HepG2 (cell line): Measurements from ENCODE around the gene PAX4. TPM values are rescaled to one million over a fixed set of nuclear protein-coding genes. Genes with fewer than 3 reads are reported as not detected.

Source experiments
- FLYWCH1 ChIP-seq: sonication (generic); formaldehyde crosslinking; IDR thresholded peaks from 2 replicates; pipeline ENCODE4 v1.8.1; 2023; ENCODE audit warnings: mild to moderate bottlenecking, missing genetic modification reagents
- FOXJ3 ChIP-seq: sonication (generic); formaldehyde crosslinking; IDR thresholded peaks from 2 replicates; pipeline ENCODE4 v1.4.0; 2020; ENCODE audit warnings: missing genetic modification reagents, mild to moderate bottlenecking, borderline replicate concordance
- PHF20 ChIP-seq: sonication (generic); formaldehyde crosslinking; IDR thresholded peaks from 2 replicates; pipeline ENCODE4 v1.5.0; 2020; ENCODE audit warnings: mild to moderate bottlenecking, missing genetic modification reagents
- ZNF451 ChIP-seq: sonication (generic); formaldehyde crosslinking; IDR thresholded peaks from 2 replicates; pipeline ENCODE4 v1.5.0; 2020; ENCODE audit warnings: mild to moderate bottlenecking, missing genetic modification reagents
- ZNF564 ChIP-seq: sonication (generic); formaldehyde crosslinking; IDR thresholded peaks from 2 replicates; pipeline ENCODE4 v1.8.1; 2023; ENCODE audit warnings: mild to moderate bottlenecking, missing genetic modification reagents
- ZNF614 ChIP-seq: IDR thresholded peaks from 2 replicates; pipeline ENCODE4 v1.6.1; 2018; ENCODE audit warnings: missing biosample characterization, missing genetic modification reagents, inconsistent platforms, borderline replicate concordance
- polyA plus RNA-seq, 8 experiments: library from polyadenylated mRNA; depleted of rRNA in 3 of 8; stranded (reverse) in 7 of 8; unstranded in 1 of 8; fragments of >200 nt; fragmentation: Illumina TruSeq in 4 of 8; extraction: Trizol in 4 of 8; gene quantifications; 2 replicates each; pipeline versions ENCODE4 v1.2.1 to v1.2.3, GENCODE V29; 2011 to 2016; ENCODE audit warnings: low read depth in 4 of 8, missing spikeins in 1 of 8, mixed read lengths in 1 of 8; ENCODE audit not compliant: insufficient read depth in 1 of 8
- total RNA-seq, 5 experiments: library from RNA; depleted of rRNA; stranded (reverse); fragments of >200 nt; fragmentation: Illumina TruSeq; extraction: Trizol; gene quantifications; 2 replicates each; pipeline ENCODE4 v1.2.3, GENCODE V29; 2016; ENCODE audit warnings: low read depth in 1 of 5
- TF ChIP-seq, protein P1 (sequence below): sonication (generic); formaldehyde crosslinking; IDR thresholded peaks from 2 replicates; pipeline ENCODE4 v1.5.0; 2020; ENCODE audit warnings: missing genetic modification reagents
- TF ChIP-seq, protein P2 (sequence below): IDR thresholded peaks from 2 replicates; pipeline ENCODE4 v1.6.1; 2016; ENCODE audit warnings: mild to moderate bottlenecking, missing biosample characterization, missing genetic modification reagents
- TF ChIP-seq, protein P3 (sequence below): sonication (generic); formaldehyde crosslinking; IDR thresholded peaks from 2 replicates; pipeline ENCODE4 v1.4.0; 2020; ENCODE audit warnings: missing genetic modification reagents
- TF ChIP-seq, protein P4 (sequence below): IDR thresholded peaks from 2 replicates; pipeline ENCODE4 v1.6.1; 2016; ENCODE audit warnings: missing compliant biosample characterization, missing genetic modification reagents, borderline replicate concordance
- TF ChIP-seq, protein P5 (sequence below): sonication (generic); formaldehyde crosslinking; IDR thresholded peaks from 2 replicates; pipeline ENCODE4 v1.9.0; 2022; ENCODE audit warnings: low read depth, missing genetic modification reagents
- TF ChIP-seq, protein P6 (sequence below): sonication (generic); formaldehyde crosslinking; conservative IDR thresholded peaks from 2 replicates; pipeline ENCODE4 v1.8.0; 2022; ENCODE audit warnings: missing genetic modification reagents
- TF ChIP-seq, protein P7 (sequence below): sonication (generic); formaldehyde crosslinking; IDR thresholded peaks from 2 replicates; pipeline ENCODE4 v1.4.0; 2020; ENCODE audit warnings: mild to moderate bottlenecking, missing genetic modification reagents
- TF ChIP-seq, protein P8 (sequence below): sonication (generic); formaldehyde crosslinking; IDR thresholded peaks from 2 replicates; pipeline ENCODE4 v1.9.0; 2022; ENCODE audit warnings: missing genetic modification reagents, mild to moderate bottlenecking, borderline replicate concordance

The PAX4 gene
- total and polyA plus RNA-seq, 2 of the 13 experiments (the other 11 are each of a cell fraction or from before 2014, with no cell fraction given), result not detected

DNA sequence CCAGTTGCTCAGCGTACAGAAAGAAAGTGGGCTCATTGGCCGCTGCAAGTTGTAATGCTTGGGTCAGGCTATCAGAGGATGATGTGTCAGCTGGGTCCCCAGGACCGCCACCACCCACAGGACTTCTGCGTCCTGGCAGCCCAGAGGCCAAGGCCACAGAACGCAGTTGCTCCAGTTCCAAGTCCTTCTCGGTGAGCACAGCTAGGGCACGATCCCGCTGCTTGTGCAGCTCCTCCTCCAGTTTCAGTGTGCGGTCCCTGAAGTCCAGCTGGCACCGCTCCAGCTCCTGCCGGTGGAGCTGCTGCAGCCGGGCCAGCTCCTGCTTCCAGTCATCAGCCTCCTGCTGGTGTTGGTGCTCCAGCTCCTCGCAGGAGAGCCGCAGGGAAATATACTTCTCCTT, 35.6 kb downstream of the PAX4 start (continued):
- TF ChIP-seq, protein P1, sequence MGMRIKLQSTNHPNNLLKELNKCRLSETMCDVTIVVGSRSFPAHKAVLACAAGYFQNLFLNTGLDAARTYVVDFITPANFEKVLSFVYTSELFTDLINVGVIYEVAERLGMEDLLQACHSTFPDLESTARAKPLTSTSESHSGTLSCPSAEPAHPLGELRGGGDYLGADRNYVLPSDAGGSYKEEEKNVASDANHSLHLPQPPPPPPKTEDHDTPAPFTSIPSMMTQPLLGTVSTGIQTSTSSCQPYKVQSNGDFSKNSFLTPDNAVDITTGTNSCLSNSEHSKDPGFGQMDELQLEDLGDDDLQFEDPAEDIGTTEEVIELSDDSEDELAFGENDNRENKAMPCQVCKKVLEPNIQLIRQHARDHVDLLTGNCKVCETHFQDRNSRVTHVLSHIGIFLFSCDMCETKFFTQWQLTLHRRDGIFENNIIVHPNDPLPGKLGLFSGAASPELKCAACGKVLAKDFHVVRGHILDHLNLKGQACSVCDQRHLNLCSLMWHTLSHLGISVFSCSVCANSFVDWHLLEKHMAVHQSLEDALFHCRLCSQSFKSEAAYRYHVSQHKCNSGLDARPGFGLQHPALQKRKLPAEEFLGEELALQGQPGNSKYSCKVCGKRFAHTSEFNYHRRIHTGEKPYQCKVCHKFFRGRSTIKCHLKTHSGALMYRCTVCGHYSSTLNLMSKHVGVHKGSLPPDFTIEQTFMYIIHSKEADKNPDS (CRISPR knock-in tag), result 0 out of 2 replicates have a peak, but pooled peaks have one; percentile 19
- TF ChIP-seq FOXJ3 (peak; percentile 27; the same call in 1 of the 2 replicates), PHF20 (CRISPR knock-in tag) (0 out of 2 replicates have a peak, but pooled peaks have one; percentile 27), ZNF564 (peak; percentile 91), ZNF614 (CRISPR knock-in tag) (0 out of 2 replicates have a peak, but pooled peaks have one; percentile 44), ZNF451 (peak; percentile 56; the same call in 1 of the 2 replicates), FLYWCH1 (CRISPR knock-in tag) (no peak)
- TF ChIP-seq, protein P2, sequence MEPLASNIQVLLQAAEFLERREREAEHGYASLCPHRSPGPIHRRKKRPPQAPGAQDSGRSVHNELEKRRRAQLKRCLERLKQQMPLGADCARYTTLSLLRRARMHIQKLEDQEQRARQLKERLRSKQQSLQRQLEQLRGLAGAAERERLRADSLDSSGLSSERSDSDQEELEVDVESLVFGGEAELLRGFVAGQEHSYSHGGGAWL (CRISPR knock-in tag), result 0 out of 2 replicates have a peak, but pooled peaks have one; percentile 31
- TF ChIP-seq, protein P3, sequence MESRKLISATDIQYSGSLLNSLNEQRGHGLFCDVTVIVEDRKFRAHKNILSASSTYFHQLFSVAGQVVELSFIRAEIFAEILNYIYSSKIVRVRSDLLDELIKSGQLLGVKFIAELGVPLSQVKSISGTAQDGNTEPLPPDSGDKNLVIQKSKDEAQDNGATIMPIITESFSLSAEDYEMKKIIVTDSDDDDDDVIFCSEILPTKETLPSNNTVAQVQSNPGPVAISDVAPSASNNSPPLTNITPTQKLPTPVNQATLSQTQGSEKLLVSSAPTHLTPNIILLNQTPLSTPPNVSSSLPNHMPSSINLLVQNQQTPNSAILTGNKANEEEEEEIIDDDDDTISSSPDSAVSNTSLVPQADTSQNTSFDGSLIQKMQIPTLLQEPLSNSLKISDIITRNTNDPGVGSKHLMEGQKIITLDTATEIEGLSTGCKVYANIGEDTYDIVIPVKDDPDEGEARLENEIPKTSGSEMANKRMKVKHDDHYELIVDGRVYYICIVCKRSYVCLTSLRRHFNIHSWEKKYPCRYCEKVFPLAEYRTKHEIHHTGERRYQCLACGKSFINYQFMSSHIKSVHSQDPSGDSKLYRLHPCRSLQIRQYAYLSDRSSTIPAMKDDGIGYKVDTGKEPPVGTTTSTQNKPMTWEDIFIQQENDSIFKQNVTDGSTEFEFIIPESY (CRISPR knock-in tag), result peak; percentile 74
- TF ChIP-seq, protein P4, sequence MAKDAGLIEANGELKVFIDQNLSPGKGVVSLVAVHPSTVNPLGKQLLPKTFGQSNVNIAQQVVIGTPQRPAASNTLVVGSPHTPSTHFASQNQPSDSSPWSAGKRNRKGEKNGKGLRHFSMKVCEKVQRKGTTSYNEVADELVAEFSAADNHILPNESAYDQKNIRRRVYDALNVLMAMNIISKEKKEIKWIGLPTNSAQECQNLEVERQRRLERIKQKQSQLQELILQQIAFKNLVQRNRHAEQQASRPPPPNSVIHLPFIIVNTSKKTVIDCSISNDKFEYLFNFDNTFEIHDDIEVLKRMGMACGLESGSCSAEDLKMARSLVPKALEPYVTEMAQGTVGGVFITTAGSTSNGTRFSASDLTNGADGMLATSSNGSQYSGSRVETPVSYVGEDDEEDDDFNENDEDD (CRISPR knock-in tag), result peak; percentile 22; the same call in 1 of the 2 replicates
- TF ChIP-seq, protein P5, sequence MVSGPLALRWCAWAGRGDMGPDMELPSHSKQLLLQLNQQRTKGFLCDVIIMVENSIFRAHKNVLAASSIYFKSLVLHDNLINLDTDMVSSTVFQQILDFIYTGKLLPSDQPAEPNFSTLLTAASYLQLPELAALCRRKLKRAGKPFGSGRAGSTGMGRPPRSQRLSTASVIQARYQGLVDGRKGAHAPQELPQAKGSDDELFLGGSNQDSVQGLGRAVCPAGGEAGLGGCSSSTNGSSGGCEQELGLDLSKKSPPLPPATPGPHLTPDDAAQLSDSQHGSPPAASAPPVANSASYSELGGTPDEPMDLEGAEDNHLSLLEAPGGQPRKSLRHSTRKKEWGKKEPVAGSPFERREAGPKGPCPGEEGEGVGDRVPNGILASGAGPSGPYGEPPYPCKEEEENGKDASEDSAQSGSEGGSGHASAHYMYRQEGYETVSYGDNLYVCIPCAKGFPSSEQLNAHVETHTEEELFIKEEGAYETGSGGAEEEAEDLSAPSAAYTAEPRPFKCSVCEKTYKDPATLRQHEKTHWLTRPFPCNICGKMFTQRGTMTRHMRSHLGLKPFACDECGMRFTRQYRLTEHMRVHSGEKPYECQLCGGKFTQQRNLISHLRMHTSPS (CRISPR knock-in tag), result peak; percentile 45; the same call in 1 of the 2 replicates
- TF ChIP-seq, protein P6, sequence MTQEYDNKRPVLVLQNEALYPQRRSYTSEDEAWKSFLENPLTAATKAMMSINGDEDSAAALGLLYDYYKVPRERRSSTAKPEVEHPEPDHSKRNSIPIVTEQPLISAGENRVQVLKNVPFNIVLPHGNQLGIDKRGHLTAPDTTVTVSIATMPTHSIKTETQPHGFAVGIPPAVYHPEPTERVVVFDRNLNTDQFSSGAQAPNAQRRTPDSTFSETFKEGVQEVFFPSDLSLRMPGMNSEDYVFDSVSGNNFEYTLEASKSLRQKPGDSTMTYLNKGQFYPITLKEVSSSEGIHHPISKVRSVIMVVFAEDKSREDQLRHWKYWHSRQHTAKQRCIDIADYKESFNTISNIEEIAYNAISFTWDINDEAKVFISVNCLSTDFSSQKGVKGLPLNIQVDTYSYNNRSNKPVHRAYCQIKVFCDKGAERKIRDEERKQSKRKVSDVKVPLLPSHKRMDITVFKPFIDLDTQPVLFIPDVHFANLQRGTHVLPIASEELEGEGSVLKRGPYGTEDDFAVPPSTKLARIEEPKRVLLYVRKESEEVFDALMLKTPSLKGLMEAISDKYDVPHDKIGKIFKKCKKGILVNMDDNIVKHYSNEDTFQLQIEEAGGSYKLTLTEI (CRISPR knock-in tag), result no peak
- TF ChIP-seq, protein P7, sequence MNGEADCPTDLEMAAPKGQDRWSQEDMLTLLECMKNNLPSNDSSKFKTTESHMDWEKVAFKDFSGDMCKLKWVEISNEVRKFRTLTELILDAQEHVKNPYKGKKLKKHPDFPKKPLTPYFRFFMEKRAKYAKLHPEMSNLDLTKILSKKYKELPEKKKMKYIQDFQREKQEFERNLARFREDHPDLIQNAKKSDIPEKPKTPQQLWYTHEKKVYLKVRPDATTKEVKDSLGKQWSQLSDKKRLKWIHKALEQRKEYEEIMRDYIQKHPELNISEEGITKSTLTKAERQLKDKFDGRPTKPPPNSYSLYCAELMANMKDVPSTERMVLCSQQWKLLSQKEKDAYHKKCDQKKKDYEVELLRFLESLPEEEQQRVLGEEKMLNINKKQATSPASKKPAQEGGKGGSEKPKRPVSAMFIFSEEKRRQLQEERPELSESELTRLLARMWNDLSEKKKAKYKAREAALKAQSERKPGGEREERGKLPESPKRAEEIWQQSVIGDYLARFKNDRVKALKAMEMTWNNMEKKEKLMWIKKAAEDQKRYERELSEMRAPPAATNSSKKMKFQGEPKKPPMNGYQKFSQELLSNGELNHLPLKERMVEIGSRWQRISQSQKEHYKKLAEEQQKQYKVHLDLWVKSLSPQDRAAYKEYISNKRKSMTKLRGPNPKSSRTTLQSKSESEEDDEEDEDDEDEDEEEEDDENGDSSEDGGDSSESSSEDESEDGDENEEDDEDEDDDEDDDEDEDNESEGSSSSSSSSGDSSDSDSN (CRISPR knock-in tag), result peak; percentile 76
- TF ChIP-seq, protein P8, sequence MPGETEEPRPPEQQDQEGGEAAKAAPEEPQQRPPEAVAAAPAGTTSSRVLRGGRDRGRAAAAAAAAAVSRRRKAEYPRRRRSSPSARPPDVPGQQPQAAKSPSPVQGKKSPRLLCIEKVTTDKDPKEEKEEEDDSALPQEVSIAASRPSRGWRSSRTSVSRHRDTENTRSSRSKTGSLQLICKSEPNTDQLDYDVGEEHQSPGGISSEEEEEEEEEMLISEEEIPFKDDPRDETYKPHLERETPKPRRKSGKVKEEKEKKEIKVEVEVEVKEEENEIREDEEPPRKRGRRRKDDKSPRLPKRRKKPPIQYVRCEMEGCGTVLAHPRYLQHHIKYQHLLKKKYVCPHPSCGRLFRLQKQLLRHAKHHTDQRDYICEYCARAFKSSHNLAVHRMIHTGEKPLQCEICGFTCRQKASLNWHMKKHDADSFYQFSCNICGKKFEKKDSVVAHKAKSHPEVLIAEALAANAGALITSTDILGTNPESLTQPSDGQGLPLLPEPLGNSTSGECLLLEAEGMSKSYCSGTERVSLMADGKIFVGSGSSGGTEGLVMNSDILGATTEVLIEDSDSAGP, result peak; percentile 57; the same call in 1 of the 2 replicates
